Ishikawa (cell line): ENCODE data around the gene MEP1A.

Source experiments
- CEBPB ChIP-seq: IDR thresholded peaks from 2 replicates; pipeline ENCODE4 v1.6.1; 2012
- CREB1 ChIP-seq: IDR thresholded peaks from 2 replicates; pipeline ENCODE4 v1.6.1; 2012; ENCODE audit warnings: low read depth
- EGR1 ChIP-seq: IDR thresholded peaks from 2 replicates; pipeline ENCODE4 v1.6.1; 2012
- EP300 ChIP-seq: IDR thresholded peaks from 2 replicates; pipeline ENCODE4 v1.6.1; 2012; ENCODE audit warnings: borderline replicate concordance
- FOXM1 ChIP-seq: IDR thresholded peaks from 2 replicates; pipeline ENCODE4 v1.6.1; 2012; ENCODE audit warnings: low read depth, borderline replicate concordance
- RAD21 ChIP-seq: IDR thresholded peaks from 2 replicates; pipeline ENCODE4 v1.6.1; 2012; ENCODE audit warnings: low read depth
- TAF1 ChIP-seq: IDR thresholded peaks from 2 replicates; pipeline ENCODE4 v1.6.1; 2012; ENCODE audit warnings: low read depth, mild to moderate bottlenecking
- TCF12 ChIP-seq: IDR thresholded peaks from 2 replicates; pipeline ENCODE4 v1.6.1; 2012; ENCODE audit warnings: low read depth
- TEAD4 ChIP-seq: IDR thresholded peaks from 2 replicates; pipeline ENCODE4 v1.6.1; 2012
- ZBTB7A ChIP-seq: IDR thresholded peaks from 2 replicates; pipeline ENCODE4 v1.6.1; 2012; ENCODE audit warnings: low read depth
- TF ChIP-seq, protein P1 (sequence below): IDR thresholded peaks from 2 replicates; pipeline ENCODE4 v1.6.1; 2012

GRCh38 chr6:46793138-46793537 is at the start of gene MEP1A:
- TF ChIP-seq RAD21 (no peak), TAF1 (no peak), TCF12 (no peak), TEAD4 (no peak), EP300 (no peak), ZBTB7A (no peak), CEBPB (no peak), EGR1 (no peak), FOXM1 (no peak), CREB1 (no peak)
- TF ChIP-seq, protein P1, sequence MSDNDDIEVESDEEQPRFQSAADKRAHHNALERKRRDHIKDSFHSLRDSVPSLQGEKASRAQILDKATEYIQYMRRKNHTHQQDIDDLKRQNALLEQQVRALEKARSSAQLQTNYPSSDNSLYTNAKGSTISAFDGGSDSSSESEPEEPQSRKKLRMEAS, result no peak
